ENCODE results near the gene FGF16. TPM values are rescaled to one million over a fixed set of nuclear protein-coding genes. Genes with fewer than 3 reads are reported as not detected.

The FGF16 gene
- total RNA-seq, 1 experiment from 2014 or later, result not detected

DNA sequence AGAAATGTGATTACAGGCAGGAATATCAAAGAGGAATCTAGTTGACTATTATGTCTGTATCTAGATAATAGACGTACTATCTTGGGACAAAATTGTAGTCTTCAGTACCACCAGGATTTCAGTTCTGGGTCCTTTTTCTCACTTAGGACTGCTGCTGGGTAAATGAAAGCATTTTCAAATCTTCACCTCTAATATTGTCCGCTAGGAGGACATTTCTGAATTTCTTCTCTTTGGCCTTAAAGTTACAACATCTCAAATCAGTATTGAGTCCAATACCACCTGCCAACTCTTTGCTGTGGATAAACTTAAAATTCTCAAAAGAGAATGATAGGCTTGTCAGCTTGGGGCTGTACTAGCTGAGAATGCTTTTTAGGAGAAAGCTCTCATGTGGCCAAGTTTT is 6.0 kb downstream of the FGF16 start:
- intact Hi-C loops (cut with micrococcal nuclease; ENCODE audit: unreplicated experiment), result no loop called here
- H3K9me2 ChIP-seq (ENCODE audit: insufficient read depth), result no peaks in the 10 kb centered on the region
- CTCF ChIA-PET, result no interaction called here
- H3K4me1 ChIP-seq (replicated peaks; ENCODE audit: insufficient read depth), result no peaks in the 10 kb centered on the region
- no TSS peak for BruUV-seq (replicated peaks)
- H3F3A ChIP-seq (ENCODE audit: insufficient read depth, low read depth), result no peaks in the 10 kb centered on the region
- H3K4me2 ChIP-seq, result no peak overlapping the region
- no peaks in the 10 kb centered on the region for H4K20me1 ChIP-seq (ENCODE audit: insufficient read depth)
- no peaks in the 10 kb centered on the region for H3K36me3 ChIP-seq (ENCODE audit: low read depth)
- no peaks in the 10 kb centered on the region for H3K9me3 ChIP-seq (ENCODE audit: insufficient read depth, low read depth)
- no peaks in the 10 kb centered on the region for H3K27me3 ChIP-seq (ENCODE audit: insufficient read depth, low read depth)
- no peaks in the 10 kb centered on the region for H3K79me2 ChIP-seq (ENCODE audit: low read depth)
- POLR2A ChIA-PET (ENCODE audit: unreplicated experiment), result no interaction called here
- H2AFZ ChIP-seq, result no peak overlapping the region
- no peak for DNase-seq
- H3K4me3 ChIP-seq, result no peak overlapping the region
- no peak for TF ChIP-seq EZH2 (IDR thresholded peaks at IDR 0.05; ENCODE audit: low read depth)
- TF ChIP-seq, protein P1, sequence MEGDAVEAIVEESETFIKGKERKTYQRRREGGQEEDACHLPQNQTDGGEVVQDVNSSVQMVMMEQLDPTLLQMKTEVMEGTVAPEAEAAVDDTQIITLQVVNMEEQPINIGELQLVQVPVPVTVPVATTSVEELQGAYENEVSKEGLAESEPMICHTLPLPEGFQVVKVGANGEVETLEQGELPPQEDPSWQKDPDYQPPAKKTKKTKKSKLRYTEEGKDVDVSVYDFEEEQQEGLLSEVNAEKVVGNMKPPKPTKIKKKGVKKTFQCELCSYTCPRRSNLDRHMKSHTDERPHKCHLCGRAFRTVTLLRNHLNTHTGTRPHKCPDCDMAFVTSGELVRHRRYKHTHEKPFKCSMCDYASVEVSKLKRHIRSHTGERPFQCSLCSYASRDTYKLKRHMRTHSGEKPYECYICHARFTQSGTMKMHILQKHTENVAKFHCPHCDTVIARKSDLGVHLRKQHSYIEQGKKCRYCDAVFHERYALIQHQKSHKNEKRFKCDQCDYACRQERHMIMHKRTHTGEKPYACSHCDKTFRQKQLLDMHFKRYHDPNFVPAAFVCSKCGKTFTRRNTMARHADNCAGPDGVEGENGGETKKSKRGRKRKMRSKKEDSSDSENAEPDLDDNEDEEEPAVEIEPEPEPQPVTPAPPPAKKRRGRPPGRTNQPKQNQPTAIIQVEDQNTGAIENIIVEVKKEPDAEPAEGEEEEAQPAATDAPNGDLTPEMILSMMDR (conservative IDR thresholded peaks at IDR 0.05), result no peak
- no peak overlapping the region for H3K27ac ChIP-seq

DNA sequence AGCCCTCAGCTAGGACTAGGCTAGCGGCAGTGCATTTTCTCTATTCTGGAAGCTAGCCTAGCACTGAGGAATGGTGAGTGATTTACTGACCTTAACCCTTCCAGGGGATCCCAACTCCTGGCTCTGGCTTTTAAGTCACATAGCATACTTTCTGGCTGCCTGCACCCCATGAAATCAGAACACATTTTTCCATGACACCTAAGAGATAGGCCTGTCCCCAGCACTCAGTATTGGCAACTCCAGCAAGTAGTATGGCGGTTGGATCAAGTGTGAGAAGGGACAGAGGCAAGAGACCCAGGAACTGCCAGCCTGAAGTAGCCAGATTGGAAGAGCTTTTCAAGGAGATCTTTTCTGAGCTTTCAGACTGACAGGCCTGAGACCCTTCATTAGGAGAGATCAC is 8.2 kb downstream of the FGF16 start:
- no peak overlapping the region for H3K4me2 ChIP-seq
- no peak overlapping the region for H2AFZ ChIP-seq
- CTCF ChIA-PET, result no interaction called here

DNA sequence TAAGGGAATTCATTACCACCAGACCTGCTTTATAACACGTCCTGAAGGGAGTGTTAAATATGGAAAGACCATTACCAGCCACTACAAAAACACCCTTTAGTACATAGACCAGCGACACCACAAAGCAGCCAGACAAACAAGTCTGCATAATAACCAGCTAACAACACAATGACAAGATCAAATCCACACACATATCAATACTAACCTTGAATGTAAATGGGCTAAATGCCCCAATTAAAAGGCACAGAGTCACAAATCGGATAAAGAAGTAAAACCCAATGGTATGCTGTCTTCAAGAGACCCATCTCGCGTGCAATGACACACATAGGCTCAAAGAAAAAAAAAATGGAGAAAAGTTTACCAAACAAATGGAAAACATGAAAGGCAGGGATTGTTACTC is 36.9 kb downstream of the FGF16 start:
- H3K27me3 ChIP-seq (ENCODE audit: insufficient read depth, low read depth), result no peaks in the 10 kb centered on the region
- H3K79me2 ChIP-seq (ENCODE audit: low read depth), result no peaks in the 10 kb centered on the region
- H3K9me3 ChIP-seq (ENCODE audit: insufficient read depth, low read depth), result no peaks in the 10 kb centered on the region
- no peaks in the 10 kb centered on the region for H4K20me1 ChIP-seq (ENCODE audit: insufficient read depth)
- POLR2A ChIA-PET (ENCODE audit: unreplicated experiment), result no interaction called here
- no peak overlapping the region for H2AFZ ChIP-seq
- CTCF ChIA-PET, result no interaction called here
- H3K4me3 ChIP-seq, result no peak overlapping the region
- no peaks in the 10 kb centered on the region for H3F3A ChIP-seq (ENCODE audit: insufficient read depth, low read depth)
- TF ChIP-seq EZH2 (IDR thresholded peaks at IDR 0.05; ENCODE audit: low read depth), result no peak
- TF ChIP-seq, protein P1 (conservative IDR thresholded peaks at IDR 0.05), result no peak
- intact Hi-C loops (cut with micrococcal nuclease; ENCODE audit: unreplicated experiment), result no loop called here
- DNase-seq, result no peak
- H3K36me3 ChIP-seq (ENCODE audit: low read depth), result no peaks in the 10 kb centered on the region
- no peaks in the 10 kb centered on the region for H3K4me1 ChIP-seq (replicated peaks; ENCODE audit: insufficient read depth)
- H3K9me2 ChIP-seq (ENCODE audit: insufficient read depth), result no peaks in the 10 kb centered on the region
- no peak overlapping the region for H3K27ac ChIP-seq
- no TSS peak for BruUV-seq (replicated peaks)
- H3K4me2 ChIP-seq, result no peak overlapping the region

More for the DNA sequence above, 8.2 kb downstream of the FGF16 start:
- BruUV-seq (replicated peaks), result no TSS peak
- POLR2A ChIA-PET (ENCODE audit: unreplicated experiment), result no interaction called here
- H3K79me2 ChIP-seq (ENCODE audit: low read depth), result no peaks in the 10 kb centered on the region
- H3K27me3 ChIP-seq (ENCODE audit: insufficient read depth, low read depth), result no peaks in the 10 kb centered on the region
- no peaks in the 10 kb centered on the region for H3K4me1 ChIP-seq (replicated peaks; ENCODE audit: insufficient read depth)
- no peaks in the 10 kb centered on the region for H3F3A ChIP-seq (ENCODE audit: insufficient read depth, low read depth)
- H4K20me1 ChIP-seq (ENCODE audit: insufficient read depth), result no peaks in the 10 kb centered on the region
- H3K9me3 ChIP-seq (ENCODE audit: insufficient read depth, low read depth), result no peaks in the 10 kb centered on the region
- no peak overlapping the region for H3K27ac ChIP-seq
- no peak for DNase-seq
- intact Hi-C loops (cut with micrococcal nuclease; ENCODE audit: unreplicated experiment), result no loop called here
- no peaks in the 10 kb centered on the region for H3K36me3 ChIP-seq (ENCODE audit: low read depth)
- no peak overlapping the region for H3K4me3 ChIP-seq
- no peaks in the 10 kb centered on the region for H3K9me2 ChIP-seq (ENCODE audit: insufficient read depth)
- TF ChIP-seq EZH2 (IDR thresholded peaks at IDR 0.05; ENCODE audit: low read depth), result no peak
- TF ChIP-seq, protein P1 (conservative IDR thresholded peaks at IDR 0.05), result no peak

All from PC-9 (cell line).